GM12864 (cell line): Measurements from ENCODE around the gene P2RY8.

ENCODE experiments used
- DNase-seq: peaks from one replicate; pipeline ENCODE4 v3.0.0-alpha.2; 2011; ENCODE audit warnings: low read depth
- H3K4me3 ChIP-seq: 2 replicates; pipeline ENCODE4 v1.5.1; 2011; ENCODE audit warnings: mild to moderate bottlenecking, low read depth, low read length, control low read depth
- TF ChIP-seq, protein P1 (sequence below): IDR thresholded peaks from 2 replicates; pipeline ENCODE4 v1.5.1; 2011; ENCODE audit warnings: low read depth, mild to moderate bottlenecking, moderate library complexity, low read length, control low read depth, inconsistent platforms; ENCODE audit errors: missing control alignments

Gene P2RY8

DNA sequence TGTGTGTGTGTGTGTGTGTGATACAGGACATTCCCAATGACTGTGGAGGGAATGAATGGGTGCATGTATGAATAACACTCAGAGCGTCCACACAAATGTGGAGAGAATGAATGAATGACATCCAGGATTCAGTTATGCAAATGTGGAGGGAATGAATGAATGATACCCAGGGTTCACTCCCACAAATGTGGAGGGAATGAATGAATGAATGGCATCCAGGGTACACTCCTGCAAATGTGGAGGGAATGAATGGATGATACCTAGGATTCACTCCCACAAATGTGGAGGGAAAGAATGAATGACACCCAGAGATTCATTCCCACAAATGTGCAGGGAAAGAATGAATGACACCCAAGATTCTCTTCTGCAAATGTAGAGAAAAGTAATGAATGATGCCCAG, 48.2 kb downstream of the P2RY8 start:
- DNase-seq, result no peak
- TF ChIP-seq, protein P1, sequence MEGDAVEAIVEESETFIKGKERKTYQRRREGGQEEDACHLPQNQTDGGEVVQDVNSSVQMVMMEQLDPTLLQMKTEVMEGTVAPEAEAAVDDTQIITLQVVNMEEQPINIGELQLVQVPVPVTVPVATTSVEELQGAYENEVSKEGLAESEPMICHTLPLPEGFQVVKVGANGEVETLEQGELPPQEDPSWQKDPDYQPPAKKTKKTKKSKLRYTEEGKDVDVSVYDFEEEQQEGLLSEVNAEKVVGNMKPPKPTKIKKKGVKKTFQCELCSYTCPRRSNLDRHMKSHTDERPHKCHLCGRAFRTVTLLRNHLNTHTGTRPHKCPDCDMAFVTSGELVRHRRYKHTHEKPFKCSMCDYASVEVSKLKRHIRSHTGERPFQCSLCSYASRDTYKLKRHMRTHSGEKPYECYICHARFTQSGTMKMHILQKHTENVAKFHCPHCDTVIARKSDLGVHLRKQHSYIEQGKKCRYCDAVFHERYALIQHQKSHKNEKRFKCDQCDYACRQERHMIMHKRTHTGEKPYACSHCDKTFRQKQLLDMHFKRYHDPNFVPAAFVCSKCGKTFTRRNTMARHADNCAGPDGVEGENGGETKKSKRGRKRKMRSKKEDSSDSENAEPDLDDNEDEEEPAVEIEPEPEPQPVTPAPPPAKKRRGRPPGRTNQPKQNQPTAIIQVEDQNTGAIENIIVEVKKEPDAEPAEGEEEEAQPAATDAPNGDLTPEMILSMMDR, result no peak
- no peak overlapping the region for H3K4me3 ChIP-seq

DNA sequence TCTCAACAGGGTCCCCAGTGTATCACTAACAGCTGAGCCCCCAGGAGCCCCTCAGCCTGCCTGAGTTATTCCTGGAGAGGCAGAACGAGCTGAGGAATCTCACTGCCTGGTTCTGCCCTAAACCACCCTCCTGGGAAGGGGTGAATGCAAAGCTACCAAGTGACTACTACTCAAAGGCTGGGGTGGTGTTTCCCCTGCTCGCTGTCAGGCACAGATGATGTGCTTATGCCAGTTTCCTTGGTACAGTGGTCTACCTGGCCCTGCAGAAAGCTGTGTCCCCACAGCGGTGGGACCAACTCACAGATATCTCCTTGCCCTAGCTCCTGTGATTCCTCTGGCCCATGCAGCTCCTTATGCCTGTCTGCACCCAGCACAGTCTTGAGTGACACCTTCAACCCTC, 48.8 kb downstream of the P2RY8 start:
- no peak overlapping the region for H3K4me3 ChIP-seq
- TF ChIP-seq, protein P1, result no peak
- DNase-seq, result no peak

- H3K4me3 ChIP-seq, result no peak overlapping the region
- DNase-seq, result no peak
- TF ChIP-seq, protein P1, result no peak
These were observed 49.6 kb downstream of the P2RY8 start for GRCh38 chrX:1487401-1487800.

DNA sequence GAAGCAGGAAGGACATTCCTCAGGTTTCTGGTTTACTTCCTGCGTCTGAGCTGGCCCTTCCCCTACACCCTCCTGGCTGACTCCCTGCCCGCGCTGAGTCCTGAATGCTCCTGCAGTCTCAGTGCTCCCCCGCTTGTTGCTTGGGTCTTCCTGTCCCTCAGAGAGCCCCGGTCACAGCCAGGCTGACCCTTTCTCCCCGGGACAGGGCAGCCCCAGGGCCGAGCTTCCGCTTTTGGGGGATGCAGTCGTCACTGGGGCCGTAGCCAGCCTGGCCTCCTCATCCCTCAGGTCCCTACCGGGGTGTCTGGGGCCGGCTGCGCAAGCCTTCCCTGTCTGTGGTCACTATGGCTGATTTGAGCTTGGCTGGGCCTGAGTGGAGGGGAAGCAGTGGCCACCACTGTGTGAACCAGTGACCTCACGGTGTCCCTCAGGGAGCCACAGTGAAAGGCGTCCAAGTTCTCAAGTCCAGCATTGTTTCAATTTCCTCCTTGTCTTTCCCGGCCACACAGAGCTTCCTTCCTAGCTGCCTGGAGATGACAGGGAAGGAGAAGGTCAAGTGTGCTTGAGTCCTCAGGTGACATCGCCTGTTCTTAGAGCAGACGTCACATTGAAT, 50.1 kb downstream of the P2RY8 start:
- TF ChIP-seq, protein P1, result no peak
- no peak overlapping the region for H3K4me3 ChIP-seq
- DNase-seq, result no peak

DNA sequence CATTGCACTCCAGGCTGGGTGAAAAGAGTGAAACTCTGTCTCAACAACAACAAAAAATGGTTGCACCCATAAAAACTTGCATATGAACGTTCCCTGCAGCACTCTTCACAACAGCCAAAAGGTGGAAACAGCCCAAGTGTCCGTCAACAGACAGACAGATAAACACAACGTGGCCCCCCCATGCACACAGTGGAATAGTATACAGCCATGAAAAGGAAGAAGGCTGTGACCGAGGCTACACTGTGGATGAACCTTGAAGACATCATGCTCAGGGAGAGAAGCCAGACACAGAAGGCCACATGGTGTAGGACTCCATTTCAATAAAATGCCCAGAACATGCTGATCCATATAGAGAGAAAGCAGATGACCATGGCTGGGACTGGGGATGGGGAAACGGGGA, 50.8 kb downstream of the P2RY8 start:
- no peak for DNase-seq
- H3K4me3 ChIP-seq, result no peak overlapping the region
- TF ChIP-seq, protein P1, result no peak

DNA sequence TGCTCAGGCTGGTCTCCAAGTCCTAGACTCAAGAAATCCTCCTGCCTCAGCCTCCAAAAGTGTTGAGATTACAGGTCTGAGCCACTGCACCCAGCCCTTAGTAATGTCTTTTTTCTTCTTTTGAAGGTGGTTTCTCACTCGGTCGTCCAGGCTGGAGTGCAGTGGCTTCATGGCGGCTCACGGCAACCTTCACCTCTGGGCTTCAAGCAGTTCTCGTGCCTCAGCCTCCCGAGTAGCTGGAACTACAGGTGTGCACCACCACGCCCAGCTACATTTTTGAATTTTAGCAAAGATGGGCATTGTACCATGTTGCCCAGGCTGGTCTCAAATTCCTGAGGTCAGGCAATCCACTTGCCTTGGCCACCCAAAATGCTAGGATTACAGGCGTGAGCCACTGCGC, 52.0 kb downstream of the P2RY8 start:
- H3K4me3 ChIP-seq, result no peak overlapping the region; the same call in 1 of the 2 replicates
- DNase-seq, result no peak
- TF ChIP-seq, protein P1, result no peak

- DNase-seq, result peak; percentile 84
- TF ChIP-seq, protein P1, result no peak
- H3K4me3 ChIP-seq, result no peak overlapping the region; the same call in 1 of the 2 replicates
These were observed 52.4 kb downstream of the P2RY8 start for GRCh38 chrX:1484638-1485019.
